GM06990 (cell line): ENCODE data around the gene NECAB2.
"Not testable (repeated sequence)": the region's sequence is repeated elsewhere in the genome, so short reads cannot be mapped to it uniquely, and the experiment has no call there.

ENCODE experiments used
- DNase-seq: peaks from one replicate; pipeline ENCODE4 v3.0.0-alpha.2; 2011; ENCODE audit not compliant: insufficient read length; ENCODE audit errors: extremely low read depth
- H3K27me3 ChIP-seq: replicated peaks from 2 replicates; pipeline ENCODE4 v1.6.0; 2011; ENCODE audit warnings: low read length; ENCODE audit not compliant: control insufficient read depth, insufficient read depth
- H3K36me3 ChIP-seq: 2 replicates; pipeline ENCODE4 v1.5.1; 2011; ENCODE audit warnings: low read length; ENCODE audit not compliant: control insufficient read depth, insufficient read depth
- H3K4me3 ChIP-seq: replicated peaks from 2 replicates; pipeline ENCODE4 v1.5.1; 2011; ENCODE audit warnings: low read depth, mild to moderate bottlenecking, control low read depth, low read length
- CTCF ChIP-seq: IDR thresholded peaks from 2 replicates; pipeline ENCODE4 v1.5.1; 2011; ENCODE audit warnings: low read length, control low read depth, mild to moderate bottlenecking, inconsistent platforms; ENCODE audit not compliant: insufficient read depth, poor library complexity, severe bottlenecking

The NECAB2 gene

DNA sequence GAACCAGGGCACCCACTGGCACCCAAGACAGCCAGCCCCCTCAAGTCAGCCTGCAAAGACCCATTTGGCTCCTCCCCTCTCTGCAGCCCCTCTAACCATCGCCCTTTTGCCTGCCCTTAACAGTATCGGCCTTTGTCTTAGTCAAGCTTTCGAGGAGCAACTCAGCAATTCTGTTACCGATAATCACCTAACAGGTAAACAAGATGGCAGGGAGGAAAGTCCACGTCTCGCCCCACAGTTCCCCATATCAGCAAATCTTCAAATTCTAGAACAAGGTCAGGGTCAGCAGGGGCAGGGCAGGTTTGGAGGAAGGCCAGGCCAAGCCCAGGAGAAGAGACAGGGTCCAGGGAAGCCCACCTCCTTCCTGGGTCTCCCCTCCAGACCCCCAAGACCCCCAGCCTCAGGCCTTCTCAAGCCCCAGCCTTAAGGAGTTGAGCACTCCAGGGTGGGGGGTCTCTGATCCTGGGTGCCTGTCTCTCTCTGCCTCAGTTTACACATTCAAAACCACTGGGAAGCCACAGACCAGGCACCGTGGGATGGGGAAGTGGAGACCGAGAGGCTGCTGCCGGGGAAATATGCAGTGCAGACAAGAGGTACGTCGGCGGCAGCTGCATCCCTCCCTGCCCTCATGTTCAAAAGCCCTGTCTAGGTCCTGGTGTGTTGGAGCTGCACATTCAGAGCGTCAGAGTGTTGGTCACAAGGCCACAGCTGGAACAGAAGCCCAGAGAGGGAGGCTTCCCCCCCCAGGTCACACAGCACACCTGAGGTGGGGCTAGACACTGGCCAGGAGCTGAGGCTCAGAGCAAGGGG is 18.9 kb upstream of the NECAB2 start:
- H3K27me3 ChIP-seq: no peaks in the 10 kb centered on the region; the same call in 1 of the 2 replicates
- TF ChIP-seq CTCF: no peak
- H3K36me3 ChIP-seq: no peaks in the 10 kb centered on the region
- DNase-seq: no peak
- H3K4me3 ChIP-seq: no peak overlapping the region

DNA sequence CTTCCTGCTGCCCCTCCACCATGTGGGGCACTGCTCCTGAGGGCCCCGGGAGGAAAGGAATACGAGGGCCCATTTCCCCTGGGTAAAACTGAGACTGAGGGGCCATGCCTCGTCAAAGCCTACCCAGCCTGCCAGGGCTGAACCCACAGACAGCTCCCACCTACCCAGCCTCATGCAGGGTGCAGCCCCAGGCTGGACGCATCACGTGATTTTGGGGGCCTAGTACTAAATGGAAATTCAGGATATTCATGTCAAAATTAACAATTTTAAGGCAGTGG is 18.4 kb upstream of the NECAB2 start:
- H3K36me3 ChIP-seq: no peaks in the 10 kb centered on the region
- H3K27me3 ChIP-seq: no peaks in the 10 kb centered on the region; the same call in 1 of the 2 replicates
- TF ChIP-seq CTCF: no peak
- H3K4me3 ChIP-seq: no peak overlapping the region
- DNase-seq: no peak

- not testable (repeated sequence) for H3K4me3 ChIP-seq, DNase-seq, H3K36me3 ChIP-seq, H3K27me3 ChIP-seq
Observed at GRCh38 chr16:83950862-83951399, 17.1 kb upstream of the NECAB2 start.

- no peak for TF ChIP-seq CTCF
- no peak overlapping the region for H3K4me3 ChIP-seq
- H3K36me3 ChIP-seq: no peaks in the 10 kb centered on the region
- DNase-seq: no peak
- no peaks in the 10 kb centered on the region for H3K27me3 ChIP-seq
Observed at GRCh38 chr16:83951544-83951943, 16.5 kb upstream of the NECAB2 start.

GRCh38 chr16:83952587-83952939 is 15.5 kb upstream of the NECAB2 start:
- DNase-seq: no peak
- Histone ChIP-seq H3K27me3 (no peaks in the 10 kb centered on the region), H3K36me3 (no peaks in the 10 kb centered on the region), H3K4me3 (no peak overlapping the region)
- no peak for TF ChIP-seq CTCF

DNA sequence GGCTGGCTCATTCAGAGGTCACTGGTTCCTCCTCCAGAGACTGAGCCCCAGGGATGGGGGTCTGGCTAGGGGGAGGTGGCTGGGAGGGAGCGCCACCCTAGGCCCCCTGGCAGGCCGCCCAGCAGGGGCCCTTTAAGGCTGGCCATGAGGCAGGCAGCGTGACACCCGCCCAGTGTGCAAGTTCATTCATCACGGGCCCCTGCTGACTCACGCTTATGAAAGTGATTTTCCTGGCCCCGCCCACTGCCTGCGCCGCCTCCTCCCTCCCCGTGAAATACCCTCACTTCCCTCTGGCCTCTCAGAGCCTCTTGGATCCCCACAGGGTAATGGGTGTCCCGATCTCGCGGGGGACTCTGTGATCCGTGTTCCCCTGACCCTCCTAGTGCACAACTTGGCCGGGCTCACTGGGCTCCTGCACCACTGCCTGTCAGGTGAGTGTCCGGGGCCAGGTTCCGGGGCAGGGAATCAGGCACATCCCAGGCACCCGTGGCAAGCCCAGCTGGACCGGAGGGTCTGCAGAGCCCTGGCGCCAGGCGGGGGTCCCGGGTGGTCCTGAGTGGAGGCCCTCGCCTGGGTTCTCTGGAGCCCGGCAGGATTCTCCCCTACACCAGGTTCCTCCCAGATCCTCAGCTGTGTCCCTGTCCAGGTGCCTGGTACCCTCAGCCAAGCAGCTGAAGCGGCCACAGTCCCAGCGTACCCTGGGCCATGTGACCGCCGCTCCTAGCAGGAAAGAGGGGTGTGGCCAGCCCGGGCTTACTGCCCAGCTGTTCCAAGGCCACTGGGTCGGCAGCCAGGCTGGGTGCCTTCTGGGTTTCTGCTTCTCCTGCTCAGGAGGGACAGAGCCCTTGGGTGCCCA is 14.9 kb upstream of the NECAB2 start, which contains the start of gene OSGIN1:
TSS of gene OSGIN1 (plus strand) at position 301 of the 856 bp plus-strand sequence. CDS start 4,432 bp downstream, outside the sequence.
- H3K36me3 ChIP-seq: no peaks in the 10 kb centered on the region
- TF ChIP-seq CTCF: no peak
- H3K27me3 ChIP-seq: no peaks in the 10 kb centered on the region
- peak within 1 kb of the TSS; percentile 39 for H3K4me3 ChIP-seq
- peak; percentile 73 for DNase-seq
